NCI-H226 (cell line): ENCODE measurements around the gene SLC7A10.

Experiments used
- DNase-seq: peaks from one replicate; pipeline ENCODE4 v3.0.0-alpha.2; 2015

The SLC7A10 gene

GRCh38 chr19:33254245-33254824 is 28.7 kb upstream of the SLC7A10 start:
- DNase-seq, result no peak

GRCh38 chr19:33252971-33253370 is 27.3 kb upstream of the SLC7A10 start:
- DNase-seq, result no peak

- no peak for DNase-seq
These were observed 26.8 kb upstream of the SLC7A10 start for GRCh38 chr19:33252418-33252962.

GRCh38 chr19:33251526-33252090 is 26.0 kb upstream of the SLC7A10 start:
- DNase-seq, result no peak

GRCh38 chr19:33251076-33251475 is 25.4 kb upstream of the SLC7A10 start:
- DNase-seq, result no peak

- DNase-seq, result no peak
These were observed 24.9 kb upstream of the SLC7A10 start for GRCh38 chr19:33250500-33250899.

- DNase-seq, result no peak
These were observed 24.2 kb upstream of the SLC7A10 start for GRCh38 chr19:33249740-33250366.

- DNase-seq, result no peak
These were observed 23.4 kb upstream of the SLC7A10 start for GRCh38 chr19:33248954-33249613.

GRCh38 chr19:33248553-33248953 is 22.9 kb upstream of the SLC7A10 start:
- DNase-seq, result no peak

- DNase-seq, result no peak
These were observed 22.5 kb upstream of the SLC7A10 start for GRCh38 chr19:33248104-33248503.

- DNase-seq, result no peak
These were observed 21.8 kb upstream of the SLC7A10 start for GRCh38 chr19:33247441-33247819.

- DNase-seq, result no peak
These were observed 21.2 kb upstream of the SLC7A10 start for GRCh38 chr19:33246709-33247440.

GRCh38 chr19:33245948-33246708 is 20.5 kb upstream of the SLC7A10 start:
- no peak for DNase-seq

GRCh38 chr19:33242911-33243310 is 17.3 kb upstream of the SLC7A10 start:
- DNase-seq, result no peak

GRCh38 chr19:33242131-33242530 is 16.5 kb upstream of the SLC7A10 start:
- no peak for DNase-seq

- no peak for DNase-seq
These were observed 16.0 kb upstream of the SLC7A10 start for GRCh38 chr19:33241530-33242101.

- DNase-seq, result no peak
These were observed 15.5 kb upstream of the SLC7A10 start for GRCh38 chr19:33241091-33241529.

GRCh38 chr19:33240181-33240771 is 14.6 kb upstream of the SLC7A10 start:
- no peak for DNase-seq

GRCh38 chr19:33239223-33239975 is 13.7 kb upstream of the SLC7A10 start:
- DNase-seq, result no peak

GRCh38 chr19:33238481-33239149 is 13.0 kb upstream of the SLC7A10 start:
- no peak for DNase-seq
